AG08395 (cell line): ENCODE data around the gene TOX2.

Source experiments
- DNase-seq: peaks from one replicate; pipeline ENCODE4 v3.0.0; 2012; ENCODE audit warnings: mixed read lengths, low spot score

The TOX2 gene

GRCh38 chr20:43957392-43957791, 42.7 kb downstream of the TOX2 start:
- no peak for DNase-seq

- DNase-seq, result no peak
Measured at GRCh38 chr20:43958626-43959025, 44.0 kb downstream of the TOX2 start.

- no peak for DNase-seq
Measured at GRCh38 chr20:43959079-43959919, 44.6 kb downstream of the TOX2 start.

GRCh38 chr20:43959920-43960227, 45.2 kb downstream of the TOX2 start:
- no peak for DNase-seq

GRCh38 chr20:43960231-43960630, 45.6 kb downstream of the TOX2 start:
- DNase-seq, result no peak

- DNase-seq, result no peak
Measured at GRCh38 chr20:43961116-43961515, 46.5 kb downstream of the TOX2 start.

- no peak for DNase-seq
Measured at GRCh38 chr20:43961541-43962471, 47.2 kb downstream of the TOX2 start.

GRCh38 chr20:43962530-43962929, 47.9 kb downstream of the TOX2 start:
- no peak for DNase-seq

- DNase-seq, result no peak
Measured at GRCh38 chr20:43963233-43963632, 48.6 kb downstream of the TOX2 start.

- DNase-seq, result peak; percentile 59
Measured at GRCh38 chr20:43963872-43964791, 49.5 kb downstream of the TOX2 start.

GRCh38 chr20:43968341-43969000, 53.8 kb downstream of the TOX2 start:
- DNase-seq, result no peak

- DNase-seq, result no peak
Measured at GRCh38 chr20:43969028-43969447, 54.4 kb downstream of the TOX2 start.

GRCh38 chr20:43969501-43970182, 55.0 kb downstream of the TOX2 start:
- no peak for DNase-seq

- DNase-seq, result no peak
Measured at GRCh38 chr20:43971267-43971666, 56.6 kb downstream of the TOX2 start.

- no peak for DNase-seq
Measured at GRCh38 chr20:43972051-43972450, 57.4 kb downstream of the TOX2 start.

GRCh38 chr20:43972692-43973091, 58.0 kb downstream of the TOX2 start:
- DNase-seq, result no peak

- no peak for DNase-seq
Measured at GRCh38 chr20:43973231-43973630, 58.6 kb downstream of the TOX2 start.

GRCh38 chr20:43973671-43974450, 59.2 kb downstream of the TOX2 start:
- DNase-seq, result no peak

GRCh38 chr20:43974695-43975094, 60.0 kb downstream of the TOX2 start:
- no peak for DNase-seq
